ENCODE results near the gene FBXW4. TPM values are rescaled to one million over a fixed set of nuclear protein-coding genes. Genes with fewer than 3 reads are reported as not detected.
"Not testable (repeated sequence)": the region's sequence is repeated elsewhere in the genome, so short reads cannot be mapped to it uniquely, and the experiment has no call there.

Gene FBXW4
- total RNA-seq, 1 donor from 2014 or later, result 75.4 TPM

- no peak for DNase-seq (ENCODE audit: low spot score in 2 of 2)
- FAIRE-seq, result no peak
These were observed 31.9 kb downstream of the FBXW4 start for GRCh38 chr10:101663097-101663496.

- no peak for FAIRE-seq
- no peak for DNase-seq (ENCODE audit: low spot score in 2 of 2)
These were observed 34.7 kb downstream of the FBXW4 start for GRCh38 chr10:101660256-101660655.

- no peak for FAIRE-seq
- DNase-seq (ENCODE audit: low spot score in 2 of 2), result no peak
These were observed 36.0 kb downstream of the FBXW4 start for GRCh38 chr10:101658975-101659374.

- DNase-seq (ENCODE audit: low spot score in 2 of 2) (no peak), FAIRE-seq (no peak)
These were observed 38.1 kb downstream of the FBXW4 start for GRCh38 chr10:101656890-101657289.

GRCh38 chr10:101655570-101655969 is 39.4 kb downstream of the FBXW4 start:
- FAIRE-seq (no peak), DNase-seq (ENCODE audit: low spot score in 2 of 2) (no peak)

GRCh38 chr10:101653536-101653935 is 41.4 kb downstream of the FBXW4 start:
- no peak for FAIRE-seq
- DNase-seq (ENCODE audit: low spot score in 2 of 2), result no peak

- DNase-seq (ENCODE audit: low spot score in 2 of 2), result no peak
- FAIRE-seq, result no peak
These were observed 43.6 kb downstream of the FBXW4 start for GRCh38 chr10:101651336-101651735.

- DNase-seq (ENCODE audit: low spot score in 2 of 2), result no peak
- FAIRE-seq, result no peak
These were observed 44.1 kb downstream of the FBXW4 start for GRCh38 chr10:101650863-101651262.

- FAIRE-seq (no peak), DNase-seq (ENCODE audit: low spot score in 2 of 2) (no peak)
These were observed 45.4 kb downstream of the FBXW4 start for GRCh38 chr10:101649525-101650085.

- no peak for FAIRE-seq
- no peak for DNase-seq (ENCODE audit: low spot score in 2 of 2)
These were observed 47.7 kb downstream of the FBXW4 start for GRCh38 chr10:101647255-101647654.

GRCh38 chr10:101646364-101646763 is 48.6 kb downstream of the FBXW4 start:
- peak; percentile 17 to 49 for DNase-seq (ENCODE audit: low spot score in 2 of 2)

GRCh38 chr10:101645659-101646058 is 49.3 kb downstream of the FBXW4 start:
- no peak for DNase-seq (ENCODE audit: low spot score in 2 of 2)
- no peak for FAIRE-seq

More at GRCh38 chr10:101646364-101646763, 48.6 kb downstream of the FBXW4 start:
- no peak for FAIRE-seq

- FAIRE-seq, result no peak
- peak in 1 of 2 donors; percentile 16 for DNase-seq (ENCODE audit: low spot score in 2 of 2)
These were observed 51.0 kb downstream of the FBXW4 start for GRCh38 chr10:101644002-101644401.

GRCh38 chr10:101643546-101643945 is 51.4 kb downstream of the FBXW4 start:
- no peak for DNase-seq (ENCODE audit: low spot score in 2 of 2)
- FAIRE-seq, result no peak

GRCh38 chr10:101639141-101639900 is 55.6 kb downstream of the FBXW4 start:
- no peak for FAIRE-seq
- no peak for DNase-seq (ENCODE audit: low spot score in 2 of 2)

GRCh38 chr10:101633510-101633909 is 61.5 kb downstream of the FBXW4 start:
- not testable (repeated sequence) for FAIRE-seq; DNase-seq (ENCODE audit: low spot score in 2 of 2)

GRCh38 chr10:101631821-101632475 is 63.0 kb downstream of the FBXW4 start:
- no peak for FAIRE-seq

GRCh38 chr10:101630633-101630920 is 64.4 kb downstream of the FBXW4 start:
- DNase-seq (ENCODE audit: low spot score in 2 of 2) (no peak), FAIRE-seq (no peak)

More at GRCh38 chr10:101631821-101632475, 63.0 kb downstream of the FBXW4 start:
- DNase-seq (ENCODE audit: low spot score in 2 of 2), result no peak

GRCh38 chr10:101629837-101630632 is 64.9 kb downstream of the FBXW4 start:
- DNase-seq (ENCODE audit: low spot score in 2 of 2), result peak; percentile 23 to 44
- no peak for FAIRE-seq

- FAIRE-seq (no peak), DNase-seq (ENCODE audit: low spot score in 2 of 2) (no peak)
These were observed 69.1 kb downstream of the FBXW4 start for GRCh38 chr10:101625821-101626412.
